Embryonic facial prominence (tissue), 1 donor: ENCODE data around the gene FYTTD1.

Experiments
- DNase-seq: peaks from one replicate; pipeline ENCODE4 v3.0.0-alpha.2; 2016; ENCODE audit errors: extremely low spot score

FYTTD1 gene

GRCh38 chr3:197737319-197737649, 12.4 kb upstream of the FYTTD1 start:
- DNase-seq = no peak

- no peak for DNase-seq
Measured at GRCh38 chr3:197737749-197738462, 11.8 kb upstream of the FYTTD1 start.

GRCh38 chr3:197742787-197743186, 6.9 kb upstream of the FYTTD1 start:
- no peak for DNase-seq

- no peak for DNase-seq
Measured at GRCh38 chr3:197746209-197746608, 3.5 kb upstream of the FYTTD1 start.

- no peak for DNase-seq
Measured at GRCh38 chr3:197746801-197747237, 2.9 kb upstream of the FYTTD1 start.

- DNase-seq = no peak
Measured at GRCh38 chr3:197748597-197749314, 927 bp upstream of the FYTTD1 start.

- peak; percentile 33 for DNase-seq
Measured at GRCh38 chr3:197749315-197749600, 425 bp upstream of the FYTTD1 start.

- peak; percentile 11 for DNase-seq
Measured at GRCh38 chr3:197750396-197750831, 731 bp downstream of the FYTTD1 start.

GRCh38 chr3:197750858-197751737, 1.4 kb downstream of the FYTTD1 start:
- DNase-seq = no peak

GRCh38 chr3:197752107-197752506, 2.4 kb downstream of the FYTTD1 start:
- DNase-seq = no peak

- DNase-seq = no peak
Measured at GRCh38 chr3:197753263-197753662, 3.6 kb downstream of the FYTTD1 start.

GRCh38 chr3:197756704-197757103, 7.0 kb downstream of the FYTTD1 start:
- DNase-seq = no peak

- DNase-seq = no peak
Measured at GRCh38 chr3:197758512-197758911, 8.8 kb downstream of the FYTTD1 start.

- no peak for DNase-seq
Measured at GRCh38 chr3:197761784-197762183, 12.1 kb downstream of the FYTTD1 start.

GRCh38 chr3:197775317-197775716, 25.6 kb downstream of the FYTTD1 start:
- no peak for DNase-seq

- DNase-seq = no peak
Measured at GRCh38 chr3:197782230-197782629, 32.5 kb downstream of the FYTTD1 start.

GRCh38 chr3:197784019-197784585, 34.4 kb downstream of the FYTTD1 start:
- DNase-seq = no peak

- DNase-seq = no peak
Measured at GRCh38 chr3:197787412-197787811, 37.7 kb downstream of the FYTTD1 start.

- DNase-seq = no peak
Measured at GRCh38 chr3:197789309-197789708, 39.6 kb downstream of the FYTTD1 start.

GRCh38 chr3:197790033-197790432, 40.4 kb downstream of the FYTTD1 start:
- no peak for DNase-seq

- peak; percentile 54 for DNase-seq
Measured at GRCh38 chr3:197791113-197791891, 41.6 kb downstream of the FYTTD1 start, which contains the start of gene LRCH3. Gene LRCH3 (plus strand): TSS chr3:197791254. CDS start chr3:197791279, 25 bp downstream.
